NCI-H1105 treated with DMSO at 0.1 percent for 48 hours (cell line): ENCODE results near the gene C9orf43.

Experiments used
- DNase-seq: peaks from one replicate; lab custom pipeline; 2025; lab: John Stamatoyannopoulos, UW

C9orf43 gene

GRCh38 chr9:113465599-113466140, 55.1 kb downstream of the C9orf43 start:
- DNase-seq = peak; percentile 43

- no peak for DNase-seq
Observed at GRCh38 chr9:113467183-113467582, 56.6 kb downstream of the C9orf43 start.

- DNase-seq = no peak
Observed at GRCh38 chr9:113468716-113469448, 58.3 kb downstream of the C9orf43 start.

- no peak for DNase-seq
Observed at GRCh38 chr9:113471143-113471542, 60.6 kb downstream of the C9orf43 start.

- no peak for DNase-seq
Observed at GRCh38 chr9:113471566-113471965, 61.0 kb downstream of the C9orf43 start.

DNA sequence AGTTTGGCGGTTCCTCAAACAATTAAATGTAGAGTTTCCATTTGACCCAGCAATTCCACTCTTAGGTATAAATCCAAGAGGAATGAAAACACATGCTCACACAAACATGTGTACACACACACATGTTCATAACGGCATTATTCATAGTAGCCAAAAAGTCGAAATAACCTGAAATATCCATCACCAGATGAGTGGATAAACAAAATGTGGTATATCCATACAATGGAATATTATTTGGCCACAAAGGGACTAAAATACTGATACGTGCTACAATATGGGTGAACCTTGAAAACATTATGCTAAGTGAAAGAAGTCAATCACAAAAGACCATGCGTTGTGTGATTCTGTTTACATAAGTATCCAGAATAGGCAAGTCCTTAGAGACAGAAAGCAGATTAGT, 61.7 kb downstream of the C9orf43 start:
- no peak for DNase-seq

- DNase-seq = no peak
Observed at GRCh38 chr9:113474360-113475028, 63.9 kb downstream of the C9orf43 start.

- no peak for DNase-seq
Observed at GRCh38 chr9:113475031-113475430, 64.5 kb downstream of the C9orf43 start.

DNA sequence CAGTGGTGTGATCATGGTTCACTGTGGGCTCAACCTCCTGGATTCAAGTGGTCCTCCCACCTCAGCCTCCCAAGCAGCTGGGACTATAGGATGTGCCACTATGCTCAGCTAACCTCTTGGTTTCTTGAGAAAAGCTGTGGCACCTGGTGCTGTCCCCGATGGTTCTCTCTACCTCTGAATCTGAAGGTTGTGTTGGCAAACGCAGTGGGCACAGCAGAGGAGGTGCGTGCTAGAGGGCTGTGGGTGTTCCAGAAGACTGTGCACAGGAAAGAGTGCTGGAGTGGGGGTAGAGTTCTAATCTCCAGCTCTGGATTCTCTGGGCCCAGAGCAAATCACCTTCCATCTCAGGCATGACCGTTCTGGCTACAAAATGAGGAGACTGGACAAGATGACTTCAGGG, 65.4 kb downstream of the C9orf43 start:
- no peak for DNase-seq

DNA sequence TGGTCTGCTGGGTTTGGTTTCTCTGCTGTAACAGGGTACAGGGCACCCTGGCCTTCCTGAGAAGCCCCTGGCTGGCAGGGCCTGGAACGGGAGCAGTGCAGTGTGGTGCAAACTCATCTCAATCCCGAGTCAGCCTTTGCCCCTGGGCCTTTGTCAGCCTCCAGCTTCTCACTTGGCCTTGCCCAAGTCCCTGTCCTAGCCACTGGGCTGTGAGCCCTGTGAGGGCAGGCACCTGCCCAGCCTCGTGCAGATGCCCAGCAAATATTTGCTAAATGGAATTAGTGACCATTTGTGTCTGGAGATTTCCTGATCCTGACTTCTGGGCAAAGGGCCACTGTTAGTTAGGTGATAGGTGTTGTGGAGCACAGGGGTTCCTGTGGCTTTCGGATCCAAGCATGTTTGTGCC, 66.0 kb downstream of the C9orf43 start:
- DNase-seq = no peak

DNA sequence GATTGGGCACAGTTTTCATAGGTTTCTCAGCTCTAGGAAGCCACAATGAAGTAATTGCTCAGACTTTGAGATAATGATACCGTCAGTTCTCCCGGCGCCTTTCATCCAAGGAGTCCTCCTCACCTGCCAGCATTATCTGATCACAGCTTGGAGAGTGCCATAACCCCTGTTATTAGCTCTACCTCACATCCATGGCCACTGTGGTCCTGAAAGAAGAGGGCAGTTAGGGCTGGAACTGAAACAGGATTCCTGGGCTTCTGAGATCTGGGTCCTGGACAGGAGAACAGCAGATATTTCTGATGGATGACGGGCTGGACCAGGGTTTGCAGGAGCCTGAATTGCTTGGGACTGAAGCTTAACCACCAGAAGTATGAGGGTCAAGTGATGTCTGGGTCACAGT, 66.5 kb downstream of the C9orf43 start:
- no peak for DNase-seq

DNA sequence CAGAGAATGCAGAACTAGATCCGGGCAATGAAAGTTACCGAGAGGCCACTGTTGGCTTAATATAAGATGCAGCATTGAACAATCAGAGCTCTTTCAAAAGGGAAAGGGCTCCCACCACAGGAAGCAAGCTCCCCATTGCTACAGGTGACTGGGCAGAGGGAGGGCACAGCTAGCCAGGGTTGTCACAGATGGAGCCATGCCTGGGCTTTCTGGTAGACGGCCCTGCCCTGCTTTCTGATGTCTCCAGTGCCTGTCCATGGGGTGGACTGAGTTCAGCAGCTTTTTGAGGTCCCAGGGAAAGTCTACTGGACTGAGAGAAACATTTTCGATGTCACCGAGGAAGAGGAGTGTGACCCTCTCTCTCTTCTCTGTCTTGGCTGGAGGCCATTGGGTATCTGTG, 67.1 kb downstream of the C9orf43 start:
- DNase-seq = no peak

DNA sequence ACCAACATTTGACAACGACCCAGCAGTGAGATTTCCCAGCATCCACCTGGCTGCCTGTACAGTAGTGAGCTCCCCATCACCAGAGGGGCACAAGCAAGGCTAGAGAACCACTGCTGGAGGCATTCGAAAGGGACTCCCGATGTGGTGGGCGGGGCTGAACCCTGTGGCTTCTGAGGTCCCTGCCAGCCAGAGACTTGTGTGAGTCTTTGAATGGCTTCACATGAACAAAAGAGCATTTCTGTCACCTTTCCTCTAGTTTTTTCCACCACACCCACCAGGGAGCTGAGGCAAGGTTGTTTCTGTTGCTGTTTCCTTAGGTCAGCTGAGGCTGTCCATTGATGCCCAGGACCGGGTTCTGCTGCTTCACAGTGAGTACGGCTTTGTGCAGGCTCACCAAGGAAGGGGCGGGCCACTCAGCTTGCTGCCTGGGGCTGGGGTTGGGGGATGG, 68.7 kb downstream of the C9orf43 start:
- no peak for DNase-seq
